ENCODE measurements around the gene GAB1. TPM values are rescaled to one million over a fixed set of nuclear protein-coding genes. Genes with fewer than 3 reads are reported as not detected.

The GAB1 gene
- total and polyA plus RNA-seq, 2 of the 13 experiments (the other 11 are each of a cell fraction or from before 2014, with no cell fraction given), result 8.7 to 14.7 TPM

DNA sequence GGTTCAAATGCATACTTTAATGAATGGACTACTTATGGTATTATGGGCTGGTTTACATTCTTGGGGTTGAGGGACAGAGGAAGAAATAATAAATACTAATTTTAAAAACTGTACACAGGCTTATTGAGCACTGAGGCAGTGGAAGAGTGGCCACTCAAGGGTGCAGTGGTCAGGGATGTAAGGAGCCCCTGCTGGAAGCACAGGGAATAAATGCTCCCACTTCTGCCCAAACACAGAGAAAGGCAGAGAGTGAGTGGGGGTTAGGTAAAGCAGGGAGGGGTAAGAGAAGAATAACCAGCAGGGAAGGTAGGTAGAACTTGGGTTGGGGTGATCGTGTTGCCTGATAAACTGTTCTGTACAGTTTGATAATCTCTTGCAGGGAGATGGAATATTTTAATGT lies 60.0 kb downstream of the GAB1 start:
- Histone ChIP-seq H3K27me3 (ENCODE audit: control insufficient read depth in 1 of 2, insufficient read depth in 2 of 2, low read length in 2 of 2) (no peaks in the 10 kb centered on the region), H3K4me2 (ENCODE audit: low read depth, low read length) (no peak overlapping the region), H3K4me3 (replicated peaks in 1 of 3; ENCODE audit: insufficient read depth in 1 of 3, low read depth in 2 of 3, low read length in 3 of 3) (no peak overlapping the region), H3K79me2 (ENCODE audit: insufficient read depth, low read length) (no peaks in the 10 kb centered on the region), H3K9ac (ENCODE audit: insufficient read depth, low read depth, low read length) (no peak overlapping the region), H3K27ac (ENCODE audit: extremely low read length, insufficient read depth, low read length) (no peak overlapping the region), H4K20me1 (ENCODE audit: insufficient read depth, low read length) (no peaks in the 10 kb centered on the region), H3K4me1 (ENCODE audit: insufficient read depth, low read length) (peaks cover 6% of the 10 kb centered on the region), H3K9me3 (ENCODE audit: low read length) (no peaks in the 10 kb centered on the region), H3K36me3 (replicated peaks in 1 of 2; ENCODE audit: control insufficient read depth in 1 of 2, insufficient read depth in 2 of 2, low read length in 2 of 2) (no peaks in the 10 kb centered on the region), H2AFZ (ENCODE audit: low read length) (no peak overlapping the region)
- WGBS (ENCODE audit: low lambda C conversion rate), result 96% methylated on average over 1 of the region's 1 CpG
- in situ Hi-C loops (cut with HindIII; ENCODE audit: extremely low pct_ligation_motif_present, low pct_unique_long_range_greater_than_20kb), result no loop called here
- ChIA-PET POLR2A (no interaction called here), CTCF (ENCODE audit: low intra/inter-chr PET ratio, low total read pairs) (no interaction called here)
- FAIRE-seq, result no peak
- no TSS peak for BruUV-seq (replicated peaks)
- peak; percentile 71 for ATAC-seq
- no peak for DNase-seq (ENCODE audit: low spot score)
- intact Hi-C loops (cut with micrococcal nuclease; ENCODE audit: unreplicated experiment), result loop anchor here (5.0 kb wide), 1 partner anchor 59 kb away; the partner anchor contains the start of gene GAB1
- TF ChIP-seq ZNF75D (CRISPR knock-in tag; IDR thresholded peaks at IDR 0.05; ENCODE audit: borderline replicate concordance), result no peak
- no peak for TF ChIP-seq ZNF737 (CRISPR knock-in tag; IDR thresholded peaks at IDR 0.05; ENCODE audit: borderline replicate concordance)
- TF ChIP-seq JUND (CRISPR knock-in tag; IDR thresholded peaks at IDR 0.05), result no peak
- TF ChIP-seq, protein P1, sequence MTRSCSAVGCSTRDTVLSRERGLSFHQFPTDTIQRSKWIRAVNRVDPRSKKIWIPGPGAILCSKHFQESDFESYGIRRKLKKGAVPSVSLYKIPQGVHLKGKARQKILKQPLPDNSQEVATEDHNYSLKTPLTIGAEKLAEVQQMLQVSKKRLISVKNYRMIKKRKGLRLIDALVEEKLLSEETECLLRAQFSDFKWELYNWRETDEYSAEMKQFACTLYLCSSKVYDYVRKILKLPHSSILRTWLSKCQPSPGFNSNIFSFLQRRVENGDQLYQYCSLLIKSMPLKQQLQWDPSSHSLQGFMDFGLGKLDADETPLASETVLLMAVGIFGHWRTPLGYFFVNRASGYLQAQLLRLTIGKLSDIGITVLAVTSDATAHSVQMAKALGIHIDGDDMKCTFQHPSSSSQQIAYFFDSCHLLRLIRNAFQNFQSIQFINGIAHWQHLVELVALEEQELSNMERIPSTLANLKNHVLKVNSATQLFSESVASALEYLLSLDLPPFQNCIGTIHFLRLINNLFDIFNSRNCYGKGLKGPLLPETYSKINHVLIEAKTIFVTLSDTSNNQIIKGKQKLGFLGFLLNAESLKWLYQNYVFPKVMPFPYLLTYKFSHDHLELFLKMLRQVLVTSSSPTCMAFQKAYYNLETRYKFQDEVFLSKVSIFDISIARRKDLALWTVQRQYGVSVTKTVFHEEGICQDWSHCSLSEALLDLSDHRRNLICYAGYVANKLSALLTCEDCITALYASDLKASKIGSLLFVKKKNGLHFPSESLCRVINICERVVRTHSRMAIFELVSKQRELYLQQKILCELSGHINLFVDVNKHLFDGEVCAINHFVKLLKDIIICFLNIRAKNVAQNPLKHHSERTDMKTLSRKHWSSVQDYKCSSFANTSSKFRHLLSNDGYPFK (CRISPR knock-in tag; IDR thresholded peaks at IDR 0.05; ENCODE audit: borderline replicate concordance), result no peak
- TF ChIP-seq NFE2L1 (CRISPR knock-in tag; IDR thresholded peaks at IDR 0.05; ENCODE audit: borderline replicate concordance), result no peak
- no peak for TF ChIP-seq DNMT3B (CRISPR knock-in tag; conservative IDR thresholded peaks at IDR 0.05)
- TF ChIP-seq ZNF468 (CRISPR knock-in tag; IDR thresholded peaks at IDR 0.05), result no peak
- TF ChIP-seq MBNL3 (CRISPR knock-in tag; conservative IDR thresholded peaks at IDR 0.05), result no peak
- TF ChIP-seq ZNF703 (CRISPR knock-in tag; IDR thresholded peaks at IDR 0.05; ENCODE audit: borderline replicate concordance), result no peak
- TF ChIP-seq PRPF4 (IDR thresholded peaks at IDR 0.05; ENCODE audit: low read depth, low read length, poor library complexity, severe bottlenecking), result no peak
- TF ChIP-seq ZSCAN22 (CRISPR knock-in tag; IDR thresholded peaks at IDR 0.05), result no peak
- no peak for TF ChIP-seq NFIC (IDR thresholded peaks at IDR 0.05; ENCODE audit: low read length)
- TF ChIP-seq, protein P2, sequence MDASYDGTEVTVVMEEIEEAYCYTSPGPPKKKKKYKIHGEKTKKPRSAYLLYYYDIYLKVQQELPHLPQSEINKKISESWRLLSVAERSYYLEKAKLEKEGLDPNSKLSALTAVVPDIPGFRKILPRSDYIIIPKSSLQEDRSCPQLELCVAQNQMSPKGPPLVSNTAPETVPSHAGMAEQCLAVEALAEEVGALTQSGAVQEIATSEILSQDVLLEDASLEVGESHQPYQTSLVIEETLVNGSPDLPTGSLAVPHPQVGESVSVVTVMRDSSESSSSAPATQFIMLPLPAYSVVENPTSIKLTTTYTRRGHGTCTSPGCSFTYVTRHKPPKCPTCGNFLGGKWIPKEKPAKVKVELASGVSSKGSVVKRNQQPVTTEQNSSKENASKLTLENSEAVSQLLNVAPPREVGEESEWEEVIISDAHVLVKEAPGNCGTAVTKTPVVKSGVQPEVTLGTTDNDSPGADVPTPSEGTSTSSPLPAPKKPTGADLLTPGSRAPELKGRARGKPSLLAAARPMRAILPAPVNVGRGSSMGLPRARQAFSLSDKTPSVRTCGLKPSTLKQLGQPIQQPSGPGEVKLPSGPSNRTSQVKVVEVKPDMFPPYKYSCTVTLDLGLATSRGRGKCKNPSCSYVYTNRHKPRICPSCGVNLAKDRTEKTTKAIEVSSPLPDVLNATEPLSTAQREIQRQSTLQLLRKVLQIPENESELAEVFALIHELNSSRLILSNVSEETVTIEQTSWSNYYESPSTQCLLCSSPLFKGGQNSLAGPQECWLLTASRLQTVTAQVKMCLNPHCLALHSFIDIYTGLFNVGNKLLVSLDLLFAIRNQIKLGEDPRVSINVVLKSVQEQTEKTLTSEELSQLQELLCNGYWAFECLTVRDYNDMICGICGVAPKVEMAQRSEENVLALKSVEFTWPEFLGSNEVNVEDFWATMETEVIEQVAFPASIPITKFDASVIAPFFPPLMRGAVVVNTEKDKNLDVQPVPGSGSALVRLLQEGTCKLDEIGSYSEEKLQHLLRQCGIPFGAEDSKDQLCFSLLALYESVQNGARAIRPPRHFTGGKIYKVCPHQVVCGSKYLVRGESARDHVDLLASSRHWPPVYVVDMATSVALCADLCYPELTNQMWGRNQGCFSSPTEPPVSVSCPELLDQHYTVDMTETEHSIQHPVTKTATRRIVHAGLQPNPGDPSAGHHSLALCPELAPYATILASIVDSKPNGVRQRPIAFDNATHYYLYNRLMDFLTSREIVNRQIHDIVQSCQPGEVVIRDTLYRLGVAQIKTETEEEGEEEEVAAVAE (CRISPR knock-in tag; IDR thresholded peaks at IDR 0.05; ENCODE audit: borderline replicate concordance), result no peak
